ENCODE results near the gene TAX1BP1.

The TAX1BP1 gene

GRCh38 chr7:27825891-27826290 is 85.9 kb downstream of the TAX1BP1 start:
- no peak for DNase-seq (ENCODE audit: extremely low spot score)
- no peak for TF ChIP-seq SUZ12 (IDR thresholded peaks at IDR 0.05)
- no peak for TF ChIP-seq PKNOX1 (IDR thresholded peaks at IDR 0.05)
- ChIA-PET POLR2A (no interaction called here), CTCF (interaction anchor here (0.6 kb wide), 1 partner anchor 63 kb away, joined by 3 read pairs; no protein-coding TSS in a partner anchor)

- TF ChIP-seq SUZ12 (IDR thresholded peaks at IDR 0.05) (no peak), CTBP1 (IDR thresholded peaks at IDR 0.05; ENCODE audit: borderline replicate concordance) (no peak), ARNT (IDR thresholded peaks at IDR 0.05) (no peak), FOXM1 (IDR thresholded peaks at IDR 0.05; ENCODE audit: borderline replicate concordance) (no peak), NFRKB (IDR thresholded peaks at IDR 0.05) (no peak), PKNOX1 (IDR thresholded peaks at IDR 0.05) (no peak), LEF1 (IDR thresholded peaks at IDR 0.05; ENCODE audit: borderline replicate concordance) (no peak), BHLHE40 (IDR thresholded peaks at IDR 0.05; ENCODE audit: borderline replicate concordance) (no peak), ZNF384 (IDR thresholded peaks at IDR 0.05) (no peak), SP1 (IDR thresholded peaks at IDR 0.05) (no peak)
- ChIA-PET CTCF (interaction anchor here (0.6 kb wide), 1 partner anchor 62 kb away, joined by 3 read pairs; no protein-coding TSS in a partner anchor), POLR2A (no interaction called here)
- no peak for DNase-seq (ENCODE audit: extremely low spot score)
These were observed 86.4 kb downstream of the TAX1BP1 start for GRCh38 chr7:27826357-27826756.

- ChIA-PET POLR2A (no interaction called here), CTCF (no interaction called here)
- DNase-seq (ENCODE audit: extremely low spot score), result no peak
- TF ChIP-seq NFRKB (IDR thresholded peaks at IDR 0.05), result no peak
- TF ChIP-seq TARDBP (IDR thresholded peaks at IDR 0.05), result no peak
- TF ChIP-seq PKNOX1 (IDR thresholded peaks at IDR 0.05), result no peak
- TF ChIP-seq FOXA1 (IDR thresholded peaks at IDR 0.05), result no peak
- no peak for TF ChIP-seq SUZ12 (IDR thresholded peaks at IDR 0.05)
- no peak for TF ChIP-seq ZNF384 (IDR thresholded peaks at IDR 0.05)
These were observed 94.4 kb downstream of the TAX1BP1 start for GRCh38 chr7:27834179-27834921.

GRCh38 chr7:27835376-27835775 is 95.4 kb downstream of the TAX1BP1 start:
- no peak for TF ChIP-seq FOXM1 (IDR thresholded peaks at IDR 0.05; ENCODE audit: borderline replicate concordance)
- TF ChIP-seq ELF4 (IDR thresholded peaks at IDR 0.05), result no peak
- no peak for TF ChIP-seq FOXA1 (IDR thresholded peaks at IDR 0.05)
- no peak for TF ChIP-seq CTBP1 (IDR thresholded peaks at IDR 0.05; ENCODE audit: borderline replicate concordance)
- TF ChIP-seq SP1 (IDR thresholded peaks at IDR 0.05), result no peak
- TF ChIP-seq NFRKB (IDR thresholded peaks at IDR 0.05), result no peak
- TF ChIP-seq ARNT (IDR thresholded peaks at IDR 0.05), result no peak
- TF ChIP-seq TARDBP (IDR thresholded peaks at IDR 0.05), result no peak
- no peak for TF ChIP-seq L3MBTL2 (conservative IDR thresholded peaks at IDR 0.05)
- TF ChIP-seq PKNOX1 (IDR thresholded peaks at IDR 0.05), result no peak
- no peak for TF ChIP-seq FOXK2 (IDR thresholded peaks at IDR 0.05)
- no peak for TF ChIP-seq ZNF384 (IDR thresholded peaks at IDR 0.05)
- TF ChIP-seq HDGF (IDR thresholded peaks at IDR 0.05; ENCODE audit: borderline replicate concordance), result no peak
- CTCF ChIA-PET, result no interaction called here
- POLR2A ChIA-PET, result no interaction called here
- DNase-seq (ENCODE audit: extremely low spot score), result no peak

GRCh38 chr7:27836536-27836935 is 96.6 kb downstream of the TAX1BP1 start:
- TF ChIP-seq FOXK2 (IDR thresholded peaks at IDR 0.05) (no peak), ARNT (IDR thresholded peaks at IDR 0.05) (no peak), LEF1 (IDR thresholded peaks at IDR 0.05; ENCODE audit: borderline replicate concordance) (no peak), TARDBP (IDR thresholded peaks at IDR 0.05) (no peak), ELF4 (IDR thresholded peaks at IDR 0.05) (no peak), ZNF384 (IDR thresholded peaks at IDR 0.05) (no peak), FOXA1 (IDR thresholded peaks at IDR 0.05) (no peak), NFRKB (IDR thresholded peaks at IDR 0.05) (no peak), SP1 (IDR thresholded peaks at IDR 0.05) (no peak), BHLHE40 (IDR thresholded peaks at IDR 0.05; ENCODE audit: borderline replicate concordance) (no peak), PKNOX1 (IDR thresholded peaks at IDR 0.05) (no peak), FOXM1 (IDR thresholded peaks at IDR 0.05; ENCODE audit: borderline replicate concordance) (no peak), HDGF (IDR thresholded peaks at IDR 0.05; ENCODE audit: borderline replicate concordance) (no peak), L3MBTL2 (conservative IDR thresholded peaks at IDR 0.05) (no peak), CTBP1 (IDR thresholded peaks at IDR 0.05; ENCODE audit: borderline replicate concordance) (no peak), SUZ12 (IDR thresholded peaks at IDR 0.05) (no peak)
- no peak for DNase-seq (ENCODE audit: extremely low spot score)
- POLR2A ChIA-PET, result no interaction called here
- CTCF ChIA-PET, result no interaction called here
